K562 (cell line): ENCODE measurements around the gene SOX6. TPM values are rescaled to one million over a fixed set of nuclear protein-coding genes. Genes with fewer than 3 reads are reported as not detected.

Experiments used
- CHAMP1 ChIP-seq: fragments of 450-650 bp; IDR thresholded peaks from 2 replicates; pipeline ENCODE4 v1.6.1; 2016; ENCODE audit warnings: mild to moderate bottlenecking
- MGA ChIP-seq: fragments of 450-650 bp; IDR thresholded peaks from 2 replicates; pipeline ENCODE4 v1.6.1; 2016; ENCODE audit warnings: mild to moderate bottlenecking, moderate library complexity
- RCOR1 ChIP-seq, 2 experiments: IDR thresholded peaks; 2 replicates each; pipeline ENCODE4 v1.6.1; 2012; ENCODE audit warnings: low read depth in 2 of 2, low read length in 2 of 2, borderline replicate concordance in 1 of 2, improper control_type of control experiment in 1 of 2
- SIRT6 ChIP-seq: IDR thresholded peaks from one replicate; pipeline ENCODE4 v1.6.1; 2012; ENCODE audit warnings: low read depth, mild to moderate bottlenecking, control low read depth, inconsistent platforms, low read length, moderate library complexity
- polyA plus RNA-seq, 8 experiments: library from polyadenylated mRNA; depleted of rRNA in 4 of 8; stranded (reverse) in 5 of 8; unstranded in 3 of 8; fragments of >200 nt; fragmentation: Nextera tagmentation in 2 of 8; fragmentation: Illumina TruSeq in 1 of 8; extraction: Ambion mirVana in 2 of 8; extraction: Trizol in 1 of 8; gene quantifications; 2 replicates each; pipeline versions ENCODE4 v1.2.1 to v1.2.3, GENCODE V29; 2011 to 2014; ENCODE audit warnings: inconsistent platforms in 1 of 8, missing spikeins in 1 of 8
- total RNA-seq, 7 experiments: library from RNA; depleted of rRNA in 6 of 7; stranded (reverse); fragments of >200 nt in 6 of 7; fragmentation: Illumina TruSeq in 2 of 7; extraction: Trizol in 2 of 7; gene quantifications; 2 replicates each; pipeline versions ENCODE4 v1.2.1 to v1.2.3, GENCODE V29; 2011 to 2021; ENCODE audit warnings: low replicate concordance in 1 of 7
- TF ChIP-seq, protein P1 (sequence below): IDR thresholded peaks from 3 replicates; pipeline ENCODE4 v1.6.1; 2011; ENCODE audit warnings: borderline replicate concordance, mild to moderate bottlenecking, moderate library complexity; ENCODE audit not compliant: insufficient read length; ENCODE audit errors: extremely low read depth
- TF ChIP-seq, protein P2 (sequence below): fragments of 250-450 bp; sonication (Bioruptor Pico); IDR thresholded peaks from 2 replicates; pipeline ENCODE4 v1.5.0; 2021; ENCODE audit warnings: mild to moderate bottlenecking, moderate library complexity

SOX6 gene
- total and polyA plus RNA-seq, 9 of the 15 experiments (the other 6 are each of a cell fraction or from before 2014, with no cell fraction given) = 0.89 to 8.7 (median 5.7) TPM

DNA sequence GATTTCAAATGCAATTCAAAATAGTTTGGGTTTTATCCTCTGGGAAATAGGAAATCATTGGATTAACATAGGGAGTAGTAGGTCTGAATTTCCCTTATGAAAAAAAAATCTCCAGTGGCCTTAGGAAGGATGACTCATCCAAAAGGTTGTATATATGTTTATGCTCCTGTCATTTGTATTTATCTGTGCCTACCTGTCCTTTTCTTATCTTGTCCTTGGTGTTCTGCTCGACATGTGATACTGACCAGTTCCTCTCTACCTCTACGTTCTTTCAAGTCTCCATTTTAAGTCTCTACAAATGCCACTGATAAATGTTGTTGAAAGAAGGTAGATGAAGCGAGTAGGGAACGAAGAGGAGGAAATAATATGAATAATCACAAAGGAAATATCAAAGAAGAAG lies 3.0 kb upstream of the SOX6 start (continued):
- TF ChIP-seq MGA (no peak), RCOR1 (IDR thresholded peaks at IDR 0.05; ENCODE audit: borderline replicate concordance in 1 of 2, low read depth in 2 of 2, low read length in 2 of 2) (peak in 1 of 2 experiments; percentile 45; a peak in 2 of 4 replicates), SIRT6 (no peak), CHAMP1 (peak; percentile 72; the same call in 1 of the 2 replicates)
- TF ChIP-seq, protein P1, sequence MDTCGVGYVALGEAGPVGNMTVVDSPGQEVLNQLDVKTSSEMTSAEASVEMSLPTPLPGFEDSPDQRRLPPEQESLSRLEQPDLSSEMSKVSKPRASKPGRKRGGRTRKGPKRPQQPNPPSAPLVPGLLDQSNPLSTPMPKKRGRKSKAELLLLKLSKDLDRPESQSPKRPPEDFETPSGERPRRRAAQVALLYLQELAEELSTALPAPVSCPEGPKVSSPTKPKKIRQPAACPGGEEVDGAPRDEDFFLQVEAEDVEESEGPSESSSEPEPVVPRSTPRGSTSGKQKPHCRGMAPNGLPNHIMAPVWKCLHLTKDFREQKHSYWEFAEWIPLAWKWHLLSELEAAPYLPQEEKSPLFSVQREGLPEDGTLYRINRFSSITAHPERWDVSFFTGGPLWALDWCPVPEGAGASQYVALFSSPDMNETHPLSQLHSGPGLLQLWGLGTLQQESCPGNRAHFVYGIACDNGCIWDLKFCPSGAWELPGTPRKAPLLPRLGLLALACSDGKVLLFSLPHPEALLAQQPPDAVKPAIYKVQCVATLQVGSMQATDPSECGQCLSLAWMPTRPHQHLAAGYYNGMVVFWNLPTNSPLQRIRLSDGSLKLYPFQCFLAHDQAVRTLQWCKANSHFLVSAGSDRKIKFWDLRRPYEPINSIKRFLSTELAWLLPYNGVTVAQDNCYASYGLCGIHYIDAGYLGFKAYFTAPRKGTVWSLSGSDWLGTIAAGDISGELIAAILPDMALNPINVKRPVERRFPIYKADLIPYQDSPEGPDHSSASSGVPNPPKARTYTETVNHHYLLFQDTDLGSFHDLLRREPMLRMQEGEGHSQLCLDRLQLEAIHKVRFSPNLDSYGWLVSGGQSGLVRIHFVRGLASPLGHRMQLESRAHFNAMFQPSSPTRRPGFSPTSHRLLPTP = no peak
- TF ChIP-seq, protein P2, sequence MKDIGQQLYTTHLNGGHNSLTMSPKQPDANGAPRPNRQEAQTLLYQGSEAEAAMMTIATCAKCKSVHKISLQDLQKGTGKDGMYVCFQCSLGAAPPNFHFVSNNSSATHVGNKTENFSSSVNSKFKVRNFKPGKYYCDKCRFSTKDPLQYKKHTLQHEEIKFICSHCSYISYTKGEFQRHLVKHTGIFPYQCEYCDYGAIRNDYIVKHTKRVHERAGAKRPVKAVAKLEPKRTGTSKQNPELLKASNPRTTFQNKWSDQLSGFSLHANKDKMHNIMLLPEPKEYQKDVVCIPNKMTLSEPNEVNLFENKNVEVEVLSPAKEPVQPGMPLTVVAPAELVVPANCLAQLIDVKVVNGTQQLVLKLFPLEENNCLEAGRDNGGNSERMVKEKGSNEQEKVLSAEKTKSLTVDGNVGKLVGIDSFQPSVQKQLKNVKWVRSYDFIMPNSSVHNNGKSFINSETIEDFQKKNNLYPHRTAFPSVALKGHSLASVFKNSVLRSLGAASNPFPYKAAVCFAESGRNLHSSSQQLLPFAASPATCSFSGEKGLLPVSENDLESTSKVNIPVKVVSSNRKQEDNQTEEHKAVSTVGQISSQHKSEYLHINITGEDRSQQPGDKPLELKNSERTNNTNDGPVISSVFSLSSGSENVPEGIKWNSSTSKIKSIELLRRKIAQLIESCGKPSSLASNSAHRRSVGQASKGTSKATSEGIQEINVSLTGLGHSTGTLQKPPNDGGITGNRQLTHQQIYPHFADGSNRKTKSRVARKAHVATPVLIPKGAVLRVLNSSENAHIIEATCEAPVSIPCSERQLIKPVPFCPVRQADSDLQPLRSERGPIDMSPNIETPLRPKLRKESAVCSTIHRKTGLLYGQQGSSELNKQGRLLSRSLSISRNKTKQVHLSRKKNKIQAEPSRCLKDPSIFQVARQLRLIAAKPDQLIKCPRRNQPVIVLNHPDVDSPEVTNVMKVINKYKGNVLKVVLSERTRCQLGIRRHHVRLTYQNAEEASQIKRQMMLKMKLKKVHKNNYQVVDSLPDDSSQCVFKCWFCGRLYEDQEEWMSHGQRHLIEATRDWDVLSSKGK (CRISPR knock-in tag) = no peak
